ENCODE results near the gene CAPN14.
"Not testable (repeated sequence)": the region's sequence is repeated elsewhere in the genome, so short reads cannot be mapped to it uniquely, and the experiment has no call there.

Gene CAPN14

GRCh38 chr2:31192396-31192795 is 24.9 kb downstream of the CAPN14 start:
- H3K27ac ChIP-seq = no peak overlapping the region
- no peaks in the 10 kb centered on the region for H3K9me3 ChIP-seq (ENCODE audit: low read depth, low read length)
- H3K4me3 ChIP-seq = no peak overlapping the region
- no peaks in the 10 kb centered on the region for H3K36me3 ChIP-seq (ENCODE audit: insufficient read depth, low read length)
- H3K9ac ChIP-seq (ENCODE audit: insufficient read length) = no peak overlapping the region
- TF ChIP-seq EZH2 (IDR thresholded peaks at IDR 0.05) (no peak), POLR2AphosphoS5 (IDR thresholded peaks at IDR 0.05; ENCODE audit: borderline replicate concordance, low read depth, low read length) (no peak), FOXP2 (optimal IDR thresholded peaks at IDR 0.05; ENCODE audit: control extremely low read depth, extremely low read length, insufficient read depth) (no peak)
- no peak for DNase-seq (ENCODE audit: low read depth, low spot score)

GRCh38 chr2:31191931-31192330 is 25.4 kb downstream of the CAPN14 start:
- Histone ChIP-seq H3K36me3 (ENCODE audit: insufficient read depth, low read length) (no peaks in the 10 kb centered on the region), H3K4me3 (no peak overlapping the region), H3K9me3 (ENCODE audit: low read depth, low read length) (no peaks in the 10 kb centered on the region), H3K27ac (no peak overlapping the region), H3K9ac (ENCODE audit: insufficient read length) (no peak overlapping the region)
- TF ChIP-seq POLR2AphosphoS5 (IDR thresholded peaks at IDR 0.05; ENCODE audit: borderline replicate concordance, low read depth, low read length) (no peak), EZH2 (IDR thresholded peaks at IDR 0.05) (no peak), FOXP2 (optimal IDR thresholded peaks at IDR 0.05; ENCODE audit: control extremely low read depth, extremely low read length, insufficient read depth) (no peak)
- DNase-seq (ENCODE audit: low read depth, low spot score) = no peak

- TF ChIP-seq POLR2AphosphoS5 (IDR thresholded peaks at IDR 0.05; ENCODE audit: borderline replicate concordance, low read depth, low read length) (no peak), FOXP2 (optimal IDR thresholded peaks at IDR 0.05; ENCODE audit: control extremely low read depth, extremely low read length, insufficient read depth) (no peak), EZH2 (IDR thresholded peaks at IDR 0.05) (no peak)
- no peak overlapping the region for H3K4me3 ChIP-seq
- no peaks in the 10 kb centered on the region for H3K36me3 ChIP-seq (ENCODE audit: insufficient read depth, low read length)
- DNase-seq (ENCODE audit: low read depth, low spot score) = no peak
- no peaks in the 10 kb centered on the region for H3K9me3 ChIP-seq (ENCODE audit: low read depth, low read length)
- no peak overlapping the region for H3K27ac ChIP-seq
- H3K9ac ChIP-seq (ENCODE audit: insufficient read length) = no peak overlapping the region
These were observed 27.1 kb downstream of the CAPN14 start for GRCh38 chr2:31190188-31190587.

- Histone ChIP-seq H3K9ac (ENCODE audit: insufficient read length) (no peak overlapping the region), H3K27ac (no peak overlapping the region), H3K36me3 (ENCODE audit: insufficient read depth, low read length) (no peaks in the 10 kb centered on the region), H3K4me3 (no peak overlapping the region), H3K9me3 (ENCODE audit: low read depth, low read length) (no peaks in the 10 kb centered on the region)
- TF ChIP-seq POLR2AphosphoS5 (IDR thresholded peaks at IDR 0.05; ENCODE audit: borderline replicate concordance, low read depth, low read length) (no peak), FOXP2 (optimal IDR thresholded peaks at IDR 0.05; ENCODE audit: control extremely low read depth, extremely low read length, insufficient read depth) (no peak), EZH2 (IDR thresholded peaks at IDR 0.05) (no peak)
- no peak for DNase-seq (ENCODE audit: low read depth, low spot score)
These were observed 28.2 kb downstream of the CAPN14 start for GRCh38 chr2:31189141-31189540.

- no peak overlapping the region for H3K9ac ChIP-seq (ENCODE audit: insufficient read length)
- no peak for DNase-seq (ENCODE audit: low read depth, low spot score)
- TF ChIP-seq FOXP2 (optimal IDR thresholded peaks at IDR 0.05; ENCODE audit: control extremely low read depth, extremely low read length, insufficient read depth) (no peak), EZH2 (IDR thresholded peaks at IDR 0.05) (no peak), POLR2AphosphoS5 (IDR thresholded peaks at IDR 0.05; ENCODE audit: borderline replicate concordance, low read depth, low read length) (no peak)
These were observed 29.2 kb downstream of the CAPN14 start for GRCh38 chr2:31188131-31188530.

GRCh38 chr2:31187166-31187565 is 30.1 kb downstream of the CAPN14 start:
- H3K9me3 ChIP-seq (ENCODE audit: low read depth, low read length) = no peaks in the 10 kb centered on the region
- no peak overlapping the region for H3K27ac ChIP-seq
- H3K9ac ChIP-seq (ENCODE audit: insufficient read length) = no peak overlapping the region
- H3K4me3 ChIP-seq = no peak overlapping the region
- DNase-seq (ENCODE audit: low read depth, low spot score) = no peak
- TF ChIP-seq POLR2AphosphoS5 (IDR thresholded peaks at IDR 0.05; ENCODE audit: borderline replicate concordance, low read depth, low read length) = no peak
- no peak for TF ChIP-seq FOXP2 (optimal IDR thresholded peaks at IDR 0.05; ENCODE audit: control extremely low read depth, extremely low read length, insufficient read depth)
- TF ChIP-seq EZH2 (IDR thresholded peaks at IDR 0.05) = no peak
- no peaks in the 10 kb centered on the region for H3K36me3 ChIP-seq (ENCODE audit: insufficient read depth, low read length)

More at GRCh38 chr2:31188131-31188530, 29.2 kb downstream of the CAPN14 start:
- Histone ChIP-seq H3K27ac (no peak overlapping the region), H3K36me3 (ENCODE audit: insufficient read depth, low read length) (no peaks in the 10 kb centered on the region), H3K9me3 (ENCODE audit: low read depth, low read length) (no peaks in the 10 kb centered on the region), H3K4me3 (no peak overlapping the region)

- not testable (repeated sequence) for H3K4me3 ChIP-seq; H3K36me3 ChIP-seq (ENCODE audit: insufficient read depth, low read length); H3K9ac ChIP-seq (ENCODE audit: insufficient read length); H3K27ac ChIP-seq; H3K9me3 ChIP-seq (ENCODE audit: low read depth, low read length); DNase-seq (ENCODE audit: low read depth, low spot score)
These were observed 33.3 kb downstream of the CAPN14 start for GRCh38 chr2:31183973-31184372.

GRCh38 chr2:31176742-31177141 is 40.6 kb downstream of the CAPN14 start:
- TF ChIP-seq FOXP2 (optimal IDR thresholded peaks at IDR 0.05; ENCODE audit: control extremely low read depth, extremely low read length, insufficient read depth) = no peak
- no peak for TF ChIP-seq POLR2AphosphoS5 (IDR thresholded peaks at IDR 0.05; ENCODE audit: borderline replicate concordance, low read depth, low read length)
- TF ChIP-seq EZH2 (IDR thresholded peaks at IDR 0.05) = no peak
- Histone ChIP-seq H3K4me3 (no peak overlapping the region), H3K27ac (no peak overlapping the region), H3K36me3 (ENCODE audit: insufficient read depth, low read length) (no peaks in the 10 kb centered on the region), H3K9me3 (ENCODE audit: low read depth, low read length) (no peaks in the 10 kb centered on the region), H3K9ac (ENCODE audit: insufficient read length) (no peak overlapping the region)
- DNase-seq (ENCODE audit: low read depth, low spot score) = no peak

- TF ChIP-seq EZH2 (IDR thresholded peaks at IDR 0.05) (no peak), FOXP2 (optimal IDR thresholded peaks at IDR 0.05; ENCODE audit: control extremely low read depth, extremely low read length, insufficient read depth) (no peak)
- H3K36me3 ChIP-seq (ENCODE audit: insufficient read depth, low read length) = no peaks in the 10 kb centered on the region
- H3K27ac ChIP-seq = no peak overlapping the region
- no peak for DNase-seq (ENCODE audit: low read depth, low spot score)
- no peak overlapping the region for H3K9ac ChIP-seq (ENCODE audit: insufficient read length)
- H3K9me3 ChIP-seq (ENCODE audit: low read depth, low read length) = no peaks in the 10 kb centered on the region
- no peak overlapping the region for H3K4me3 ChIP-seq
These were observed 46.2 kb downstream of the CAPN14 start for GRCh38 chr2:31171142-31171541.

All from SK-N-MC (cell line).